GM12801 (cell line): ENCODE results near the gene ERMAP.

Experiments
- CTCF ChIP-seq: IDR thresholded peaks from one replicate; pipeline ENCODE4 v1.5.1; 2011; ENCODE audit warnings: control low read depth; ENCODE audit not compliant: insufficient read length; ENCODE audit errors: extremely low read depth

ERMAP gene

GRCh38 chr1:42876009-42876408 lies 59.1 kb downstream of the ERMAP start:
- TF ChIP-seq CTCF = no peak

GRCh38 chr1:42877380-42877779 lies 60.5 kb downstream of the ERMAP start:
- no peak for TF ChIP-seq CTCF

- TF ChIP-seq CTCF = no peak
Measured at GRCh38 chr1:42880384-42880783, 63.5 kb downstream of the ERMAP start.

- no peak for TF ChIP-seq CTCF
Measured at GRCh38 chr1:42886046-42886739, 69.3 kb downstream of the ERMAP start.

DNA sequence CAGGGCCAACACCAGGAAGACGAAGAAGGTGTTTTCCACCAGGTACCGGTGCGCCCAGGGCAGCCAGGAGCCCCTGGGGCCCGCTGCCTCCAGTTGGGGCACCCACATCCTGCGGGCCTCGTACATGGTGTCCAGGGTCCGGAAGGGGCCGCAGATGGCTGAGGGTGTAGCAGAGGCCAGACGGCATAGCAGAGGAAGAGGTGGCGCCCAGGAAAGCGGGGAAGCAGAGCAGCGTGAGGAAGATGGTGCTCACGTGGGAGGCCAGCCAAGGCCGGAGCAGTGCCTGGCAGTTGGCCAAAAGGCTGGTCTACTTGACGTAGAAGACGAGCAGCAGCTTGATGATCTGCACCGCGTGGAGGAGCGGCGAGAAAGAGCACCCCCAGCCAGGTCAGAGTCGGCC lies 69.9 kb downstream of the ERMAP start:
- no peak for TF ChIP-seq CTCF

DNA sequence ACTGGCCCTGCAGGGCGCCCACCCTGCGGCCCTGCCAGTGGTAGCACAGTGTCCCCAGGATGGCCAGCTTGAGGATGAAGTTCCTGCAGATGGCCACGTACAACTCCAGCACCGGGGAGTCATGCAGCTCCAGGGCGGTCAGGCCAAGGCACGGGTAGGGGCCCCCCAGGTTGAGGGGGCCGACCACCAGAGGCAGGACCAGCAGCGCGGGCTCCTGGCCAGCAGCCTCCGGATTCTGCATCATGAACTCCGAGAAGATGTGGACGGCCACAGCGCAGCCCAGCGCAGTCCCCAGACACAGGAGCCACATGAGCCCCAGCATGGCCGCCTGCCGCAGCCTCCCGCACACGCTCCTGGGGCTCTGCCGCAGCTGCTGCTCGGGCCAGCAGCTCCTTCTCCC lies 70.4 kb downstream of the ERMAP start:
- no peak for TF ChIP-seq CTCF

- TF ChIP-seq CTCF = no peak
Measured at GRCh38 chr1:42888013-42888633, 71.2 kb downstream of the ERMAP start.
